ENCODE data around the gene CRYBG1.

DNA sequence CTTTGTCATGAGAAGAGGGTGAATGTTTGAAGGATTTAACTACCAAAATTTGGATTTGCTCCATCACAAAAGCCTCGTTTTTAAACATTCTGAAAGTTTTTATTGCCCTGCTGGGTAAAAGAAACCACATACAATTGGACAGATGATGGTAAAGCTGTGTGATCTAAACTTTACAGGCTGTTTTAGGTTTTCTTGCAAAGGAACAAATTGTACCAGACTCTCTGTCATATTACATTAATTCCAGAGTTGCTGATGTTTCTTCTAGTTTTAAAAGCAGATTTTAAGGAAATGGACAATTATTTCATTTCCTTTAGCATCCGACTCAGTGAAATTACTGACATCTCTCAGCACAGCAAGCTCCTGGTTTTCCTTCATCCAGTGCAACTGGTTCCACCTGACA is 53.2 kb downstream of the CRYBG1 start:
- TF ChIP-seq, protein P1, sequence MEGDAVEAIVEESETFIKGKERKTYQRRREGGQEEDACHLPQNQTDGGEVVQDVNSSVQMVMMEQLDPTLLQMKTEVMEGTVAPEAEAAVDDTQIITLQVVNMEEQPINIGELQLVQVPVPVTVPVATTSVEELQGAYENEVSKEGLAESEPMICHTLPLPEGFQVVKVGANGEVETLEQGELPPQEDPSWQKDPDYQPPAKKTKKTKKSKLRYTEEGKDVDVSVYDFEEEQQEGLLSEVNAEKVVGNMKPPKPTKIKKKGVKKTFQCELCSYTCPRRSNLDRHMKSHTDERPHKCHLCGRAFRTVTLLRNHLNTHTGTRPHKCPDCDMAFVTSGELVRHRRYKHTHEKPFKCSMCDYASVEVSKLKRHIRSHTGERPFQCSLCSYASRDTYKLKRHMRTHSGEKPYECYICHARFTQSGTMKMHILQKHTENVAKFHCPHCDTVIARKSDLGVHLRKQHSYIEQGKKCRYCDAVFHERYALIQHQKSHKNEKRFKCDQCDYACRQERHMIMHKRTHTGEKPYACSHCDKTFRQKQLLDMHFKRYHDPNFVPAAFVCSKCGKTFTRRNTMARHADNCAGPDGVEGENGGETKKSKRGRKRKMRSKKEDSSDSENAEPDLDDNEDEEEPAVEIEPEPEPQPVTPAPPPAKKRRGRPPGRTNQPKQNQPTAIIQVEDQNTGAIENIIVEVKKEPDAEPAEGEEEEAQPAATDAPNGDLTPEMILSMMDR (optimal IDR thresholded peaks at IDR 0.05 in 1 of 3, IDR thresholded peaks at IDR 0.05 in 1 of 3, conservative IDR thresholded peaks at IDR 0.05 in 1 of 3; ENCODE audit: extremely low read depth in 1 of 3, insufficient read depth in 2 of 3, low read length in 3 of 3): no peak
- no peak for TF ChIP-seq EZH2 (IDR thresholded peaks at IDR 0.05; ENCODE audit: low read length)
